Activated naive CD8-positive, alpha-beta T cell (primary cell): Measurements from ENCODE around the gene LATS1.

Source experiments
- H3K27ac Mint-ChIP-seq: one replicate; pipeline ENCODE4 v1.8.0; 2021; ENCODE audit warnings: mixed read lengths
- H3K27me3 Mint-ChIP-seq: one replicate; pipeline ENCODE4 v1.8.0; 2021; ENCODE audit warnings: mixed read lengths
- H3K36me3 Mint-ChIP-seq: one replicate; pipeline ENCODE4 v1.8.0; 2021; ENCODE audit warnings: mixed read lengths
- H3K4me1 Mint-ChIP-seq: one replicate; pipeline ENCODE4 v1.8.0; 2021; ENCODE audit warnings: low read depth, mixed read lengths
- H3K4me3 Mint-ChIP-seq: one replicate; pipeline ENCODE4 v1.8.0; 2021; ENCODE audit warnings: mild to moderate bottlenecking, mixed read lengths
- H3K9me3 Mint-ChIP-seq: one replicate; pipeline ENCODE4 v1.8.0; 2021; ENCODE audit warnings: low read depth, mixed read lengths

The LATS1 gene

GRCh38 chr6:149648148-149649145, 69.5 kb downstream of the LATS1 start, which contains the start of gene KATNA1:
TSS of gene KATNA1 (minus strand) at chr6:149648714. CDS start at chr6:149638547, 10,167 bp downstream.
- peaks cover 28% of the 10 kb centered on the region for H3K4me1 Mint-ChIP-seq
- no peaks in the 10 kb centered on the region for H3K27me3 Mint-ChIP-seq
- H3K36me3 Mint-ChIP-seq: no peaks in the 10 kb centered on the region
- no peaks in the 10 kb centered on the region for H3K9me3 Mint-ChIP-seq
- peak within 1 kb of the TSS; percentile 86 for H3K27ac Mint-ChIP-seq
- H3K4me3 Mint-ChIP-seq: peak within 1 kb of the TSS; percentile 96

- H3K9me3 Mint-ChIP-seq: no peaks in the 10 kb centered on the region
- peak overlapping the region; percentile 96 for H3K4me3 Mint-ChIP-seq
- H3K27me3 Mint-ChIP-seq: no peaks in the 10 kb centered on the region
- no peak overlapping the region for H3K27ac Mint-ChIP-seq
- H3K4me1 Mint-ChIP-seq: peaks cover 38% of the 10 kb centered on the region
- H3K36me3 Mint-ChIP-seq: peaks cover under 1% of the 10 kb centered on the region
These were observed 71.3 kb downstream of the LATS1 start for GRCh38 chr6:149646599-149646998.

GRCh38 chr6:149642829-149643580, 74.9 kb downstream of the LATS1 start:
- Mint-ChIP-seq H3K27ac (no peak overlapping the region), H3K36me3 (peaks cover 6% of the 10 kb centered on the region), H3K9me3 (no peaks in the 10 kb centered on the region), H3K27me3 (no peaks in the 10 kb centered on the region), H3K4me1 (peaks cover 39% of the 10 kb centered on the region), H3K4me3 (no peak overlapping the region)

GRCh38 chr6:149636124-149636523, 81.8 kb downstream of the LATS1 start:
- peaks cover 3% of the 10 kb centered on the region for H3K4me1 Mint-ChIP-seq

GRCh38 chr6:149634315-149634714, 83.6 kb downstream of the LATS1 start:
- H3K27ac Mint-ChIP-seq: no peak overlapping the region
- no peaks in the 10 kb centered on the region for H3K9me3 Mint-ChIP-seq
- H3K4me3 Mint-ChIP-seq: no peak overlapping the region
- peaks cover 5% of the 10 kb centered on the region for H3K36me3 Mint-ChIP-seq
- H3K27me3 Mint-ChIP-seq: no peaks in the 10 kb centered on the region
- H3K4me1 Mint-ChIP-seq: peaks cover under 1% of the 10 kb centered on the region

More at GRCh38 chr6:149636124-149636523, 81.8 kb downstream of the LATS1 start:
- H3K27ac Mint-ChIP-seq: no peak overlapping the region
- H3K36me3 Mint-ChIP-seq: peaks cover 5% of the 10 kb centered on the region
- no peaks in the 10 kb centered on the region for H3K27me3 Mint-ChIP-seq
- H3K9me3 Mint-ChIP-seq: no peaks in the 10 kb centered on the region
- H3K4me3 Mint-ChIP-seq: no peak overlapping the region

- peaks cover 3% of the 10 kb centered on the region for H3K4me1 Mint-ChIP-seq
- no peaks in the 10 kb centered on the region for H3K27me3 Mint-ChIP-seq
- H3K4me3 Mint-ChIP-seq: no peak overlapping the region
- H3K9me3 Mint-ChIP-seq: no peaks in the 10 kb centered on the region
- peak overlapping the region; percentile 36 for H3K27ac Mint-ChIP-seq
- H3K36me3 Mint-ChIP-seq: peaks cover 3% of the 10 kb centered on the region
These were observed 88.9 kb downstream of the LATS1 start for GRCh38 chr6:149628875-149629510.

GRCh38 chr6:149627672-149628071, 90.2 kb downstream of the LATS1 start:
- Mint-ChIP-seq H3K9me3 (no peaks in the 10 kb centered on the region), H3K36me3 (peaks cover 6% of the 10 kb centered on the region), H3K4me1 (peaks cover 3% of the 10 kb centered on the region), H3K4me3 (no peak overlapping the region), H3K27me3 (no peaks in the 10 kb centered on the region), H3K27ac (no peak overlapping the region)

- peaks cover 21% of the 10 kb centered on the region for H3K36me3 Mint-ChIP-seq
- no peaks in the 10 kb centered on the region for H3K27me3 Mint-ChIP-seq
- no peak overlapping the region for H3K27ac Mint-ChIP-seq
- H3K4me3 Mint-ChIP-seq: no peak overlapping the region
- no peaks in the 10 kb centered on the region for H3K9me3 Mint-ChIP-seq
- peaks cover 2% of the 10 kb centered on the region for H3K4me1 Mint-ChIP-seq
These were observed 102.1 kb downstream of the LATS1 start for GRCh38 chr6:149615805-149616204.

GRCh38 chr6:149614337-149614736, 103.6 kb downstream of the LATS1 start:
- H3K27ac Mint-ChIP-seq: no peak overlapping the region
- H3K4me1 Mint-ChIP-seq: peaks cover 7% of the 10 kb centered on the region
- H3K36me3 Mint-ChIP-seq: peaks cover 22% of the 10 kb centered on the region
- no peaks in the 10 kb centered on the region for H3K9me3 Mint-ChIP-seq
- no peak overlapping the region for H3K4me3 Mint-ChIP-seq
- H3K27me3 Mint-ChIP-seq: no peaks in the 10 kb centered on the region

GRCh38 chr6:149608381-149608982, 109.4 kb downstream of the LATS1 start:
- H3K4me3 Mint-ChIP-seq: no peak overlapping the region
- H3K9me3 Mint-ChIP-seq: no peaks in the 10 kb centered on the region
- H3K36me3 Mint-ChIP-seq: peaks cover 13% of the 10 kb centered on the region
- H3K4me1 Mint-ChIP-seq: peaks cover 13% of the 10 kb centered on the region
- H3K27ac Mint-ChIP-seq: no peak overlapping the region
- H3K27me3 Mint-ChIP-seq: no peaks in the 10 kb centered on the region
